ENCODE measurements around the gene ZNF627.
A peak's percentile ranks its signal among the peaks of the same experiment; 100 is the strongest.
"Not testable (repeated sequence)": the region's sequence is repeated elsewhere in the genome, so short reads cannot be mapped to it uniquely, and the experiment has no call there.

ZNF627 gene

DNA sequence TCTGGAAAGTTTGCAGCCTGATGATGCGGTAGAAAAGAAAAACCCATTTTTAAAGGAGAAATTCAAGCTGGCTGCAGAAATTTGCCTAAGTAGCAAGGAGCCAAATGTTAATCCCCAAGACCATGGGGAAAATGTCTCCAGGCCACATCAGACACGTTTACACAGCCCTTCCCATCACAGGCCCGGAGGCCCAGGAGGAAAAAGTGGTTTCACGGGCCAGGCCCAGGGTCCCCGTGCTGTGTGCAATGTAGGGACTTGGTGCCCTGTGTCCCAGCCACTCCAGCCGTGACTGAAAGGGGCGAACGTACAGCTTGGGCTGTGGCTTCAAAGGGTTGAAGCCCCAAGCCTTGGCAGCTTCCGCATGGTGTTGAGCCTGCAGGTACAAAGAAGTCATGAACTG, 35.9 kb downstream of the ZNF627 start:
- DNase-seq: no peak

DNA sequence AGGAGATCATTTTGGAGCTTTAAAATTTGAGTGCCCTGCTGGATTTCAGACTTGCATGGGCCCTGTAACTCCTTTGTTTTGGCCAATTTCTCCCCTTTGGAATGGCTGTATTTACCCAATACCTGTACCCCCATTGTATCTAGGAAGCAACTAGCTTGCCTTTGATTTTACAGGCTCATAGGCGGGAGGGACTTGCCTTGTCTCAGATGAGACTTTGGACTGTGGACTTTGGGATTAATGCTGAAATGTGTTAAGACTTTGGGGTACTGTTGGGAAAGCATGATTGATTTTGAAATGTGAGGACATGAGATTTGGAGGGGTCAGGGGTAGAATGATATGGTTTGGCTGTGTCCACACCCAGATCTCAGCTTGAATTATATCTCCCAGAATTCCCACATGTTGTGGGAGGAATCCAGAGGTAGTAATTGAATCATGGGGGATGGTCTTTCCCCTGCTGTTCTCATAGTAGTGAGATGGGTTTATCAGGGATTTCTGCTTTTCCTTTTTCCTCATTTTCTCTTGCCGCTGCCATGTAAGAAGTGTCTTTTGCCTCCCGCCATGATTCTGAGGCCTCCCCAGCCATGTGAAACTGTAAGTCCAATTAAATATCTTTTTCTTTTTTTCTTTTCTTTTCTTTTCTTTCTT, 36.9 kb downstream of the ZNF627 start:
- DNase-seq: not testable (repeated sequence)

DNA sequence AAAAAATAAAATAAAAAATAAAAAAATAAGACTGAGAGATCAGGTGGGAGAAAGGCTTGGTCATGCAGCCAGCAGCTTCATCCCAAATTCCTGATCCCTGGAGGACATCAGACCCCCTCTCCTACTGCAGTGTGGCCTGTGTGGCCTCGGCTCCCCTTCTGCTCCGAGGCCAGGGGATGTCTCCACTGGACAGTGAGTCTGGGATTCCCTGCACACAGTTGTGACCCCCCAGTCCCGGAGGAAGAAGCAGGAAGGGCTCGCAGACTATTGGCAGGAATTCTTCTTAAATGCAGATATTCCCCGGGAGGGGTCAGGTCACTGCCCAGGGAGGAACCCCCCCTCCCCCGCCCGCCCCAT, 41.9 kb downstream of the ZNF627 start:
- no peak for DNase-seq

DNA sequence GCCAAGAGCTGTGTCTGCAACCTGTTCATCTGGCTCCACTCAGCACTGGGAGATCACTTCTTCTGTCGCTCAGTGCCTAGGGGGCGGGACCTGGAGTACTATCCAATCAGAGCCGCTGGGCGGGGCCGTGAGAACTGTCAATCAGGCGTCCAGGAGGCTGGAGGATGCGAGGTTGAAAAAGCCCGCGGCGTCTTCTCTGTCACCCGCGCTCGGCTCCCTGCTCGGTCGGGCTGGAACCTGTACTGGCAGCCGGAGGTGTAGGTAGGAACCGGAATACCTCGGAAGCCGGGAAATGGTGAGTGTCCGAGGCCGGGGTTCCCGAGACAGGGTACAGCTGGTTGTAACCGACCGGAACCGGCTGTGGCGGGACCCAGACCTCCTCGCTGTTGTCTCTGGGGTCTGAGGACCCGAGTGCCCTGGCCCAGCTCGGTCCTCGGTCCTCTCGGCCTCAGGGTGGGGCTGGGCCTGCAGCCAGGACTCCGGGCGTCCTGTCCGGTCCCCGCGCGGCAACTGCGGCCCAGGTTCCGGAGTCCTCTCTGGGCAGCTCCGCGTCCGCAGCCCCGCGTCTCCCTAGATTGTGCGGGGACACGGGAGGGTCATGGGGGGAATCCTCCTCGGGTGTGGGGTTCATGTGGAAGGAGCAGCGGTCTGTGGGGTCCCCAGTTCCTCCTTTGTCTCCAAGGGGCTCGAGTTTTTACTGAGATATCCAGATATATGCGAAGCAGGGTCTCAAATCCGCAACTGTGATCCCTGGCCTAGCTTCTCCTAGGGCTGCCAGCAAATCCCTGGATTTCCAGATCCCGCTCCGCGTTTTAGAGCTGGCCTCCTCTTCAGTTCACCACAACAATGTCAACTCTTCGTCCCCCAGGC, 42.6 kb downstream of the ZNF627 start:
- DNase-seq: peak; percentile 97 to 98

DNA sequence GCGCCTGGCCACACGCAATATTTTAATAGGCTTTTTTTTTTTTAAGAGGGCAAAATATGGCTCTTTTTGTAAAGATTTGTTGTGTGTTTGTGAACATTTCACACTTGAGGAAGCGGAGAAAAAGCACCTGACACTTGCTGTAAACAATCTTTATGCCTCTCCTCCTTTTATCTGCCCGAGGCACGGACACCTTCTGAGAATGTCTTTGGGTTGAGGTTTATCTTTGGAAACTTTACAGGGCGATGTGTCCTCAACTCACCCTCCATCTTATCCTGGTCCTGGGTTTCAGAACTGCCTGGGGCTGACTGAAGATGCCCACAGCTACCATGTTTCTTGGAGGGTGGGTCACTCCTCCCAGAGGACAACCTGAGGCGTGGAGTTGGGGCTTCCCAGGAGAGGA, 44.0 kb downstream of the ZNF627 start:
- no peak for DNase-seq

DNA sequence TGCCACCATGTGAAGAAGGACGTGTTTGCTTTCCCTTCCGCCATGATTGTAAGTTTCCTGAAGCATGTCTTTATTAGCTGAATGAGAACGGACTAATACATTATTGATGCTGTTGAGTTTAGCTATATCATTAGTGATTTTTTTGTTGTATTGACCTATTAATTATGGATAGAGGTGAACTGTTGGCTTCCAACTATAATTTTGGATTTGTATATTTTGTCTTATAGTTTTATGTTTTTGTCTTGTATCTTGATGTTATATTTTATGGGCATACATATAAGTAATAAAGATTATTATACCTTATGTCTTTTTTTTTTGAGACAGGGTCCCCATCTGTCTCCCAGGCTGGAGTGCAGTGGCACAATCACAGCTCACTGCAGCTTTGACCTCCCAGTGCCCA, 45.6 kb downstream of the ZNF627 start:
- DNase-seq: no peak

DNA sequence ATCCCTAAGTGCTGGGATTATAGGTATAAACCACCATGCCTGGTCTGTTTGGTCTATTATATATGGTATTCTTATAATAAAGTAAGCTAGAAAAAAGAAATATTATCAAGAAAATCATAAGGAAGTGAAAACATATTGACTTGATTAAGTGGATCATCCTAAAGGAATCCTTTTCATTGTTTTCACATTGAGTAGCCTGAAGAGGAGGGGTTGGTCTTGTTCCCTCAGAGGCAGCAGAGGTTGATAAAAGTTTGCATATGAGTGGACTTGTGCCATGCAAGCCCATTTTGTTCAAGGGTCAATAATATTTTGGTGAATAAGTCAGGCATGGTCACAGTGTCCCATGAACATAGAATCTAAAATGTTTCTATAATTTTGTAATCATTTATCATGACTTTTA, 52.7 kb downstream of the ZNF627 start:
- no peak for DNase-seq

DNA sequence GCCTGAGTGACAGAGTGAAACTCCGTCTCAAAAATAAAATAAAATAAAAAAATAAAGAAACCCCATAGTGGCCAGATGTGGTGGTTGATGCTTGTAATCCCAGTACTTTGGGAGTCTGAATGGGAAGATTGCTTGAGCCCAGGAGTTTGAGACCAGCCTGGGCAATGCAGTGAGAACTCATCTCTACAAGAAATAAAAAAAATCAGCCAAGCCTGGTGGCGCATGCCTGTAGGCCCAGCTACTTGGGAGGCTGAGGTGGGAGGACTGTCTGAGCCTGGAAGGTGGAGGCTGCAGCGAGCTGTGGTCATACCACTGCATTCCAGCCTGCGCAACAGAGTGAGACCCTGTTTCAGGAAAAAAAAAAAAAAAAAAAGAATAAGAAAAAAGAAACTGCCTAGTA, 53.8 kb downstream of the ZNF627 start:
- no peak for DNase-seq

DNA sequence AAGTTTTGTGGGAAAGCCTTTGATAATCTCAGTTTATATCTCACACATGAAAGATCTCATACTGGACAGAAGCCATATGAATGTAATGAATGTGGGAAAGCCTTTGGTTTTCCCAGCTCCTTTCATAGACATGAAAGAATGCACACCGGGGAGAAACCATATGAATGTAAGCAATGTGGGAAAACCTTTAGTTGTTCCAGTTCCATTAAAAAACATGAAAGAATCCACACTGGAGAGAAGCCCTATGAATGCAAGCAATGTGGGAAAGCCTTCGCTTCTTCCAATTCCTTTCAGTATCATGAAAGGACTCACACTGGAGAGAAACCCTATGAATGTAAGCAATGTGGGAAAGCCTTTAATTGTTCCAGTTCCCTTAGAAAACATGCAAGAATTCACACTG, 54.8 kb downstream of the ZNF627 start:
- no peak for DNase-seq

DNA sequence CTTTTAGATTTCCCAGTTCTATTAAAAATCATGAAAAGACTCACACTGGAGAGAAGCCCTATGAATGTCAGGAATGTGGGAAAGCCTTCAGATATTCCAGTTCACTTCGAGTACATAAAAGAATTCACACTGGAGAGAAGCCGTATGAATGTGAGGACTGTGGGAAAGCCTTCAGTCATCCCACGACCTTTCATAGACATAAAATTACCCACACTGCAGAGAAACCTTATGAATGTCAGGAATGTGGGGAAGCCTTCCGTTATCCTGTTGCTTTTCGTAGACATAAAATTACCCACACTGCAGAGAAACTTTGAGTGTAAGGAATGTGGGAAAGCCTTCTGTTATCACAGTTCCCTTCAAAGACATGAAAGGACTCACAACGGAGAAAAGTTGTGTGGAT, 55.2 kb downstream of the ZNF627 start:
- DNase-seq: no peak

DNA sequence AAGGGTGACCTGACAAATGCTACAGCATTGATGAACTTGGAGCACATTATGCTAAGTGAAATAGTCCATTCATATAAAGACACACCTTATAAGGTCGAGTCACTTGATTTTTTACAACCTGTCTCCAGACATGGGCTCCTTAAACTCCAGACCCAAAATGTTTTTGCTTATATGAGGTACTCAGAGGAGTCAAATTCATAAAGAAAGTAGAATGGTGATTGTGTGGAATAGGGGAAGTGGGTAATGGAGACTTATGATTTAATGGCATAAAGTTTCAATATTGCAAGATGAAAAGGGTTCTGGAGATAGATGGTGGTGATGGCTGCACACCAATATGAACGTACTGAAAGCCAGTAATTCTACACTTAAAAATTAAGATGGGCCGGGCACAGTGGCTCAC, 59.3 kb downstream of the ZNF627 start:
- no peak for DNase-seq

DNA sequence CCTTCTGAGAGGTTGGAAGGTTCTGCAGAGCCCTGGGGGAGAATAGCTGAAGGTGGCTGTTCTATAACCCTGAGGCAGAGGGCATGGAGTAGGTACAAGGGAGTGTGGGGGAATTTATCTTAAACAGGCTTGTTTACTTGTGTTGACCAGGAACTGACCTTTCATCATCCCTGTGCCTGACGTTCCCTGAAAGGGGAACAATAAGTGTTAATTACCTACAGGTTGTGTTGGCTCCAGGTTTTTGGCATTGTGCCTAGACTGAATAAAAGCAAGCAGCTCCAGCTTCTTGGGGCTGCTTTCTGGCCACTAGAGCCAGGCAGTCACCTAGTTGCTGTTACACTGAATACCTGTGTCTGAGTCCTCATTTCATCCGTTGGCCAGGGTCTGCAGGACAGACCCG, 60.0 kb downstream of the ZNF627 start:
- no peak for DNase-seq

DNA sequence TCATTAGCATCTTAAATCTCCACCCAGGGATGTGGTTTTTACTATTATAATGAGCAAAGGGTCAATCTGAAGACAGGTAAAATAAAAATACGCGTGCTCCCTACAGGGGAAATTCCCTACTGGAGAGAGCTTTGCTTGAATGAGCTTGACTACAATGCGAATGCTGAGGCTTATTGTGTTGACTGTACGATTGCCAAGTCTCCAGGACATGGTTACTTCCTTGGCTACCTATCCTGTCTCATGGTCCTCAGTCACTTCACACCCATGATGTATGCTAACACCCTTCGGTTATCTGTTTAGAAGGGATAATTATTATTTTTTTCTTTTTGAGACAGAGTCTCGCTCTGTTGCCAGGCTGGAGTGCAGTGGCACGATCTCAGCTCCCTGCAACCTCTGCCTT, 61.7 kb downstream of the ZNF627 start:
- DNase-seq: no peak

DNA sequence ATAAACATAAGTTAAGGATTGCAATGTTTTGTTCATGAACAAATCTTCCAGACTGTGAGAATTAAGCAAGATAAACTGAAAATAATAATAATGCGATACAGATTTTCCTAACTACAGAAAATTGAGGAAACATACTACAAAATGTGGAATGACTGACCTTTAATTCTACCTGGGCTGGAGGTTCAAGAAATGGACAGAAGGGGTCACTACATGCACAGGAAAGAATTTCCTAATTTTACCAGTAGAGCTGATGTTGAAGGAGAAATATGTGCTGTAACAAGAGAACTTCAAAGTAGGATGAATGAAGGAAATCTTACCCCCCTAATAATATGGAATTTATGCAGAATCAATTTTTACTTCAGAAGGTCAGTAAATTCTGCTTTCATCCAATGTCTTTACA, 62.3 kb downstream of the ZNF627 start:
- peak; percentile 19 to 39 for DNase-seq

DNA sequence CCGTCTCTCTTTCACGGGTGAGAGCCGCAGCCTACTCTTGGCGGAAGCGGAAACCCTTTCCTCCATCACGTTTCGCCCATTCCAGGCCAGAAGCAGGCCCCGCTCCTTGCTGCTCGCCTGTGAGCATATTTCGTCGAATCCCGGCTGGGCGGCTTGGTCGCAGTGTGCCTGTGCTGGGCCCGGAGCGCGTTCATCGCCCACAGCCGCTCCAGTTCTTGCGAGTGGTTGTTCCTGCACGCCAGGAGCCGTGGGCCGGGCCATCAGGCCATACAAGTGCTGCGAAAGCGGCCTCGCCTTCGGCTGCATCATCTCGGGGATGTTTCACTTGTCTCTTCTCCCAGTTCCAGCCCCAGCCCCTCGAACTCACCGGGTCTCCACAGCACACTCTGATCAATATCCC, 65.0 kb downstream of the ZNF627 start:
- DNase-seq: no peak

DNA sequence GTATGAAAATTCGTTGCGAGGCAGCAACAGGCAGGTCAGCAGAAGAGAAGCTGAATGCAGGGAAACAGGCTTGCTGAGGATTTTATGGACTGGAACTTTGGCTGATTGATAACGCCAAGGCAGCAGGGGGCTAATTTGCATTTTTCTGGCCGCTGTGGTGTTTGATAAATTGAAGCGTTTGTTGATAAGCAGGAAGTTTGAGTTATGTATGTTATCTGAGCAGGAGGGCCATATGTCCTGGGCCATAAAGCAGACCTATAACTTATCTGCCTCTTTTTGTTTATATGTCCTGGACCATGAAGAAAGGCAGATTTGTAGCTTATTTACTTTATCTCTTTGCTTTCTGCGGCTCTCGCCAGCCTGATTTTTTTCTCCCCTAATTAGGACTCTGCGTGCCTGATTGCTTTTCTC, 65.9 kb downstream of the ZNF627 start:
- DNase-seq: no peak

All from Kasumi-1 (cell line).